PC-9 (cell line): ENCODE measurements around the gene STOX2. TPM values are rescaled to one million over a fixed set of nuclear protein-coding genes. Genes with fewer than 3 reads are reported as not detected.
"Not testable (repeated sequence)": the region's sequence is repeated elsewhere in the genome, so short reads cannot be mapped to it uniquely, and the experiment has no call there.

Source experiments
- BruUV-seq: library from RNA; stranded (reverse); fragments of 400-500 nt; replicated peaks from 2 replicates; lab custom pipeline; 2021; lab: Mats Ljungman, UMichigan
- CTCF ChIA-PET: fragments of 300-600 bp; sonication (Branson Sonifier 250); formaldehyde crosslinking; loops from one replicate; lab custom pipeline; 2022; ENCODE audit warnings: antibody characterized with exemption; lab: Charles Lee
- POLR2A ChIA-PET: fragments of 300-600 bp; sonication (Branson Sonifier 250); formaldehyde crosslinking; loops from one replicate; lab custom pipeline; 2022; ENCODE audit warnings: antibody characterized with exemption; ENCODE audit not compliant: unreplicated experiment; lab: Charles Lee
- DNase-seq, 2 experiments: peaks; one replicate each; pipeline versions ENCODE4 v3.0.0 to v3.0.0-alpha.2; 2015 to 2022; ENCODE audit warnings: mixed read lengths in 1 of 2
- H2AFZ ChIP-seq: fragments of 200-600 bp; sonication (generic); 2 replicates; pipeline ENCODE4 v1.8.1; 2017; ENCODE audit warnings: antibody characterized with exemption
- H3F3A ChIP-seq: fragments of 200-600 bp; sonication (generic); 2 replicates; pipeline ENCODE4 v1.8.1; 2017; ENCODE audit warnings: antibody characterized with exemption, mild to moderate bottlenecking, low read depth; ENCODE audit not compliant: insufficient read depth
- H3K27ac ChIP-seq: fragments of 200-600 bp; sonication (generic); 2 replicates; pipeline ENCODE4 v1.6.1; 2016; ENCODE audit warnings: mixed run types
- H3K27me3 ChIP-seq: fragments of 200-600 bp; sonication (generic); 2 replicates; pipeline ENCODE4 v1.6.1; 2016; ENCODE audit warnings: low read depth, mixed run types; ENCODE audit not compliant: insufficient read depth
- H3K36me3 ChIP-seq: fragments of 200-600 bp; sonication (generic); 2 replicates; pipeline ENCODE4 v1.6.1; 2016; ENCODE audit warnings: low read depth, mixed run types
- H3K4me1 ChIP-seq: fragments of 200-600 bp; sonication (generic); replicated peaks from 2 replicates; pipeline ENCODE4 v1.6.1; 2016; ENCODE audit warnings: mixed run types; ENCODE audit not compliant: insufficient read depth
- H3K4me2 ChIP-seq: fragments of 200-600 bp; sonication (generic); 2 replicates; pipeline ENCODE4 v1.6.1; 2017; ENCODE audit warnings: mixed run types
- H3K4me3 ChIP-seq: fragments of 200-600 bp; sonication (generic); 2 replicates; pipeline ENCODE4 v1.6.1; 2016; ENCODE audit warnings: mixed run types
- H3K79me2 ChIP-seq: fragments of 200-600 bp; sonication (generic); 2 replicates; pipeline ENCODE4 v1.6.1; 2017; ENCODE audit warnings: low read depth, mixed run types
- H3K9me2 ChIP-seq: fragments of 200-600 bp; sonication (generic); 2 replicates; pipeline ENCODE4 v1.8.1; 2017; ENCODE audit warnings: mild to moderate bottlenecking; ENCODE audit not compliant: insufficient read depth
- H3K9me3 ChIP-seq: fragments of 200-600 bp; sonication (generic); 2 replicates; pipeline ENCODE4 v1.8.1; 2016; ENCODE audit warnings: low read depth; ENCODE audit not compliant: insufficient read depth
- H4K20me1 ChIP-seq: fragments of 200-600 bp; sonication (generic); 2 replicates; pipeline ENCODE4 v1.8.1; 2017; ENCODE audit not compliant: insufficient read depth
- CTCF ChIP-seq: fragments of 200-600 bp; sonication (generic); conservative IDR thresholded peaks from 2 replicates; pipeline ENCODE4 v1.6.1; 2017; ENCODE audit warnings: mixed run types, antibody characterized with exemption, mild to moderate bottlenecking, moderate library complexity
- EZH2 ChIP-seq: fragments of 200-600 bp; sonication (generic); IDR thresholded peaks from 2 replicates; pipeline ENCODE4 v1.8.0; 2017; ENCODE audit warnings: antibody characterized with exemption, low read depth
- intact Hi-C: fragments of 100-400 bp; cut with micrococcal nuclease; formaldehyde crosslinking; loops from one replicate; pipeline ENCODE4 v1.10.0; 2022; ENCODE audit not compliant: unreplicated experiment
- total RNA-seq: library from RNA; stranded (reverse); gene quantifications from 2 replicates; pipeline ENCODE4 v1.2.3, GENCODE V29; 2021

The STOX2 gene
- total RNA-seq, 1 experiment from 2014 or later: 4.5 TPM

GRCh38 chr4:184046148-184046547 is 141.0 kb downstream of the STOX2 start:
- H4K20me1 ChIP-seq: no peaks in the 10 kb centered on the region
- H3K27me3 ChIP-seq: 0 out of 2 replicates have a peak, but pooled peaks cover 3% of the 10 kb centered on the region
- H3K9me3 ChIP-seq: no peaks in the 10 kb centered on the region
- H3K79me2 ChIP-seq: no peaks in the 10 kb centered on the region
- no peak overlapping the region for H3K27ac ChIP-seq
- no peaks in the 10 kb centered on the region for H3F3A ChIP-seq
- ChIA-PET POLR2A (no interaction called here), CTCF (no interaction called here)
- H2AFZ ChIP-seq: no peak overlapping the region
- no peaks in the 10 kb centered on the region for H3K4me1 ChIP-seq
- no peak for TF ChIP-seq CTCF
- TF ChIP-seq EZH2: no peak
- no peak overlapping the region for H3K4me3 ChIP-seq
- H3K4me2 ChIP-seq: no peak overlapping the region
- intact Hi-C loops: no loop called here
- no peaks in the 10 kb centered on the region for H3K9me2 ChIP-seq
- no peaks in the 10 kb centered on the region for H3K36me3 ChIP-seq
- DNase-seq: no peak
- BruUV-seq: no TSS peak

- H3K27ac ChIP-seq, H3K79me2 ChIP-seq, DNase-seq, H3K9me3 ChIP-seq, CTCF ChIA-PET, H3K4me1 ChIP-seq, H3K4me3 ChIP-seq, H4K20me1 ChIP-seq, H3K36me3 ChIP-seq, H2AFZ ChIP-seq, POLR2A ChIA-PET, H3K9me2 ChIP-seq, H3K27me3 ChIP-seq, H3K4me2 ChIP-seq, intact Hi-C loops, H3F3A ChIP-seq, BruUV-seq: not testable (repeated sequence)
Measured at GRCh38 chr4:184051262-184051661, 146.2 kb downstream of the STOX2 start.

GRCh38 chr4:184052616-184053015 is 147.5 kb downstream of the STOX2 start:
- no peak for TF ChIP-seq CTCF
- TF ChIP-seq EZH2: no peak
- Histone ChIP-seq H3K4me2 (no peak overlapping the region), H3F3A (no peaks in the 10 kb centered on the region), H3K9me2 (no peaks in the 10 kb centered on the region), H3K36me3 (no peaks in the 10 kb centered on the region), H3K4me1 (no peaks in the 10 kb centered on the region), H3K9me3 (no peaks in the 10 kb centered on the region), H4K20me1 (no peaks in the 10 kb centered on the region), H3K27ac (no peak overlapping the region), H2AFZ (no peak overlapping the region), H3K79me2 (no peaks in the 10 kb centered on the region), H3K4me3 (no peak overlapping the region), H3K27me3 (no peaks in the 10 kb centered on the region)
- no TSS peak for BruUV-seq
- CTCF ChIA-PET: no interaction called here
- no peak for DNase-seq
- POLR2A ChIA-PET: no interaction called here
- intact Hi-C loops: no loop called here

GRCh38 chr4:184053434-184053833 is 148.3 kb downstream of the STOX2 start:
- no peak for DNase-seq
- POLR2A ChIA-PET: no interaction called here
- Histone ChIP-seq H3F3A (no peaks in the 10 kb centered on the region), H3K4me1 (no peaks in the 10 kb centered on the region), H3K79me2 (no peaks in the 10 kb centered on the region), H4K20me1 (no peaks in the 10 kb centered on the region), H2AFZ (no peak overlapping the region), H3K36me3 (no peaks in the 10 kb centered on the region), H3K27ac (no peak overlapping the region), H3K9me3 (no peaks in the 10 kb centered on the region), H3K9me2 (no peaks in the 10 kb centered on the region), H3K4me3 (no peak overlapping the region), H3K27me3 (no peaks in the 10 kb centered on the region), H3K4me2 (no peak overlapping the region)
- TF ChIP-seq CTCF (no peak), EZH2 (no peak)
- CTCF ChIA-PET: no interaction called here
- intact Hi-C loops: no loop called here
- no TSS peak for BruUV-seq
